Natural killer cell (primary cell): ENCODE measurements around the gene MRPL52. TPM values are rescaled to one million over a fixed set of nuclear protein-coding genes. Genes with fewer than 3 reads are reported as not detected.
"Not testable (repeated sequence)": the region's sequence is repeated elsewhere in the genome, so short reads cannot be mapped to it uniquely, and the experiment has no call there.

ENCODE experiments used
- ATAC-seq, 3 donors: fragments of 150-1000 bp in 2 of 3; fragments of 200-7000 bp in 1 of 3; cut with Tn5 transposase; 1 replicate in 1 of 3; 2 replicates in 2 of 3; pipeline ENCODE4 v1.10.0; 2021; ENCODE audit warnings: mild to moderate bottlenecking in 2 of 3, moderate library complexity in 2 of 3
- DNase-seq, 2 donors: peaks; one replicate each; pipeline versions ENCODE4 v3.0.0 to v3.0.0-alpha.2; 2013 to 2021; ENCODE audit warnings: mixed read lengths in 1 of 2
- H3K27ac ChIP-seq: one replicate; pipeline ENCODE4 v1.5.1; 2013; ENCODE audit warnings: mild to moderate bottlenecking, low read length
- H3K27me3 ChIP-seq: one replicate; pipeline ENCODE4 v1.6.1; 2013; ENCODE audit warnings: low read length; ENCODE audit not compliant: control insufficient read depth, insufficient read depth
- H3K36me3 ChIP-seq: one replicate; pipeline ENCODE4 v1.6.1; 2013; ENCODE audit warnings: low read length; ENCODE audit not compliant: control insufficient read depth, insufficient read depth
- H3K4me1 ChIP-seq: one replicate; pipeline ENCODE4 v1.6.1; 2013; ENCODE audit warnings: low read length; ENCODE audit not compliant: control insufficient read depth, insufficient read depth
- H3K4me3 ChIP-seq: one replicate; pipeline ENCODE4 v1.5.1; 2013; ENCODE audit warnings: low read length
- H3K9me3 ChIP-seq: one replicate; pipeline ENCODE4 v1.6.1; 2013; ENCODE audit warnings: low read length; ENCODE audit not compliant: control insufficient read depth, insufficient read depth
- H3K27ac Mint-ChIP-seq, 2 donors: one replicate each; pipeline ENCODE4 v1.8.0; 2022; ENCODE audit warnings: mild to moderate bottlenecking in 2 of 2, mixed read lengths in 2 of 2, moderate library complexity in 1 of 2
- H3K27me3 Mint-ChIP-seq, 2 donors: one replicate each; pipeline ENCODE4 v1.8.0; 2022; ENCODE audit warnings: low read depth in 2 of 2, mixed read lengths in 2 of 2
- H3K36me3 Mint-ChIP-seq: one replicate; pipeline ENCODE4 v1.8.0; 2022; ENCODE audit warnings: mixed read lengths
- H3K4me1 Mint-ChIP-seq, 2 donors: one replicate each; pipeline ENCODE4 v1.8.0; 2022; ENCODE audit warnings: mixed read lengths in 2 of 2
- H3K4me3 Mint-ChIP-seq: one replicate; pipeline ENCODE4 v1.8.0; 2022; ENCODE audit warnings: mild to moderate bottlenecking, moderate library complexity, mixed read lengths
- H3K9me3 Mint-ChIP-seq, 2 donors: one replicate each; pipeline ENCODE4 v1.8.0; 2022; ENCODE audit warnings: mixed read lengths in 2 of 2
- WGBS: methylation state at CpG from one replicate; pipeline ENCODE4 v1.1.7; 2013; ENCODE audit warnings: missing lambda C conversion rate; ENCODE audit not compliant: insufficient coverage; 5-methylcytosine and 5-hydroxymethylcytosine counted together
- intact Hi-C: fragments of 100-400 bp; cut with micrococcal nuclease; formaldehyde crosslinking; loops from one replicate; pipeline ENCODE4 v1.14.2; 2022
- total RNA-seq, 4 donors: library from RNA; stranded (reverse); fragments of 120-200 nt in 1 of 4; gene quantifications; one replicate each; pipeline versions ENCODE4 v1.2.3 to v1.2.4, GENCODE V29; 2013 to 2022
- TF ChIP-seq, protein P1 (sequence below): fragments of 200-600 bp; IDR thresholded peaks from one replicate; pipeline ENCODE4 v1.8.0; 2022; ENCODE audit warnings: antibody characterized with exemption

The MRPL52 gene
- total RNA-seq, 3 donors from 2014 or later (not counting 1 experiment from before 2014, with no cell fraction given) = 40.5 to 42.0 (median 41.6) TPM

DNA sequence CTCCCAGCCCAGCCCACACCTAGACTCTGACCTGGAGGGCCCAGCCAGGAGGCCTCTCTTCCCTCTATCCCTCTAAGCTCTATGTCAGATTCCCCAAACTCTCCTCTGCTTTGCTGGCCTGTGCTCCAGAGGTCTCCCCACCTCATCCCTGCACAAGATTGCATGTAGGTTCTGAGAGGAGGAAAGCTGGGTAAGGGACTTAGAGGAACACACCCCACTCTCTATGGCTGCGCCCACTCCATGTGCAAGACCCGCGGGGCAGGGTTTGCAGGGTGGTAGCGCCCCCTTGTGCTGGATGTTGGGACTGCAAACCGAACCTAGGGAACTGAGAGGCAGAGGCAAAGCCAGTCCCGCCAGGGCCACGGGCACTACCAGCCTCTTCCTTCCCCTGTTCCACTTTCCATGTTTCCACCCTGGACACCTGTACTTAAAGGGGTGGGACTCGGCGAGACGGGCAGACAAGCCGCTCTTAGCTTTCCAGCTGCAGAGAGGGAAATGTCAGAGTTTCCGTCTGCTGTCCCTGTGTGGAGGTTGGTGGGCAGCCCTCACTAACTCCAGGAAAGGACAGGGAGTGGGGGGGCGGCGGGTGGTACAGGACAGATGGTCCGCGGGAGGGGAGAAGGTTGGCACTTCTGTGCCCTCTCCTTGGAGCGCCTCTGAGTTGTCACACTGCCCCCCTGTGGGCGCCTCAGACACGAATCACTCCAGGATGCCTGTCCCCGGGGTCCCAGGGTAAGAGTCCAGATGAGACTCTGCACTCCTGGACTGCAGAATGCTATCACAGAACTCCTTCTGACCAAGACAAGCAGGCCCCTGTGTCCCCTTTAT, 23.5 kb downstream of the MRPL52 start:
- peak overlapping the region; percentile 45 for H3K4me3 ChIP-seq
- intact Hi-C loops = loop anchor here (1.0 to 10.0 kb wide), 6 partner anchors 30 to 538 kb away; no protein-coding TSS in a partner anchor
- no peaks in the 10 kb centered on the region for H3K36me3 ChIP-seq
- H3K27me3 ChIP-seq = peaks cover 29% of the 10 kb centered on the region
- TF ChIP-seq, protein P1, sequence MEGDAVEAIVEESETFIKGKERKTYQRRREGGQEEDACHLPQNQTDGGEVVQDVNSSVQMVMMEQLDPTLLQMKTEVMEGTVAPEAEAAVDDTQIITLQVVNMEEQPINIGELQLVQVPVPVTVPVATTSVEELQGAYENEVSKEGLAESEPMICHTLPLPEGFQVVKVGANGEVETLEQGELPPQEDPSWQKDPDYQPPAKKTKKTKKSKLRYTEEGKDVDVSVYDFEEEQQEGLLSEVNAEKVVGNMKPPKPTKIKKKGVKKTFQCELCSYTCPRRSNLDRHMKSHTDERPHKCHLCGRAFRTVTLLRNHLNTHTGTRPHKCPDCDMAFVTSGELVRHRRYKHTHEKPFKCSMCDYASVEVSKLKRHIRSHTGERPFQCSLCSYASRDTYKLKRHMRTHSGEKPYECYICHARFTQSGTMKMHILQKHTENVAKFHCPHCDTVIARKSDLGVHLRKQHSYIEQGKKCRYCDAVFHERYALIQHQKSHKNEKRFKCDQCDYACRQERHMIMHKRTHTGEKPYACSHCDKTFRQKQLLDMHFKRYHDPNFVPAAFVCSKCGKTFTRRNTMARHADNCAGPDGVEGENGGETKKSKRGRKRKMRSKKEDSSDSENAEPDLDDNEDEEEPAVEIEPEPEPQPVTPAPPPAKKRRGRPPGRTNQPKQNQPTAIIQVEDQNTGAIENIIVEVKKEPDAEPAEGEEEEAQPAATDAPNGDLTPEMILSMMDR = peak; percentile 97
- H3K4me3 Mint-ChIP-seq = peak overlapping the region; percentile 75
- no peak overlapping the region for H3K27ac ChIP-seq
- H3K9me3 Mint-ChIP-seq = no peaks in the 10 kb centered on the region
- no peaks in the 10 kb centered on the region for H3K9me3 ChIP-seq
- H3K4me1 Mint-ChIP-seq = peaks cover 4 to 9% of the 10 kb centered on the region in 2 donors
- peaks cover 21% of the 10 kb centered on the region for H3K4me1 ChIP-seq
- 3% methylated on average over 20 of the region's 20 CpGs for WGBS
- ATAC-seq (peak; percentile 93 to 95 (median 94)), DNase-seq (peak; percentile 89 to 90)
- H3K36me3 Mint-ChIP-seq = no peaks in the 10 kb centered on the region
- H3K27me3 Mint-ChIP-seq = peaks cover 24 to 29% of the 10 kb centered on the region in 2 donors
- H3K27ac Mint-ChIP-seq = peak overlapping the region in 1 of 2 donors; percentile 78

DNA sequence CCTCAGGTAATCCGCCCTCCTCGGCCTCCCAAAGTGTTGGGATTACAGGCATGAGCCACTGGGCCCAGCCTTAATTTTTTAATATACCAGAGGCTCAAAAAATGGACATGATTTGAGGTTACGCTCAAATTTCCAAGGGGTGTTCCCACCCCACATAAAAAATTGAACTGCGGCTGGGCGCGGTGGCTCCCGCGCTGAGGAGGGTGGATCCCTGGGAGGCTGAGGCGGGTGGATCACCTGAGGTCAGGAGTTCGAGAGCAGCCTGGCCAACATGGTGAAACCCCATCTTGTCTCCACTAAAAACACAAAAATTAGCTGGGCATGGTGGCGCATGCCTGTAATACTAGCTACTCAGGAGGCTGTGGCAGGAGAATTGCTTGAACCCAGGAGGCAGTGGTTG, 24.6 kb downstream of the MRPL52 start:
- intact Hi-C loops = loop anchor here (10.0 kb wide), 2 partner anchors 379 to 539 kb away; no protein-coding TSS in a partner anchor
- peaks cover 33% of the 10 kb centered on the region for H3K27me3 ChIP-seq
- H3K4me1 Mint-ChIP-seq = peaks cover 11 to 16% of the 10 kb centered on the region in 2 donors
- H3K36me3 Mint-ChIP-seq, H3K27ac ChIP-seq, H3K4me3 Mint-ChIP-seq, H3K27ac Mint-ChIP-seq, ATAC-seq, DNase-seq, H3K9me3 ChIP-seq, H3K36me3 ChIP-seq, H3K4me3 ChIP-seq, H3K9me3 Mint-ChIP-seq: not testable (repeated sequence)
- peaks cover 30% of the 10 kb centered on the region for H3K4me1 ChIP-seq
- 94% methylated on average over 11 of the region's 11 CpGs for WGBS
- peaks cover 15 to 23% of the 10 kb centered on the region in 2 donors for H3K27me3 Mint-ChIP-seq

DNA sequence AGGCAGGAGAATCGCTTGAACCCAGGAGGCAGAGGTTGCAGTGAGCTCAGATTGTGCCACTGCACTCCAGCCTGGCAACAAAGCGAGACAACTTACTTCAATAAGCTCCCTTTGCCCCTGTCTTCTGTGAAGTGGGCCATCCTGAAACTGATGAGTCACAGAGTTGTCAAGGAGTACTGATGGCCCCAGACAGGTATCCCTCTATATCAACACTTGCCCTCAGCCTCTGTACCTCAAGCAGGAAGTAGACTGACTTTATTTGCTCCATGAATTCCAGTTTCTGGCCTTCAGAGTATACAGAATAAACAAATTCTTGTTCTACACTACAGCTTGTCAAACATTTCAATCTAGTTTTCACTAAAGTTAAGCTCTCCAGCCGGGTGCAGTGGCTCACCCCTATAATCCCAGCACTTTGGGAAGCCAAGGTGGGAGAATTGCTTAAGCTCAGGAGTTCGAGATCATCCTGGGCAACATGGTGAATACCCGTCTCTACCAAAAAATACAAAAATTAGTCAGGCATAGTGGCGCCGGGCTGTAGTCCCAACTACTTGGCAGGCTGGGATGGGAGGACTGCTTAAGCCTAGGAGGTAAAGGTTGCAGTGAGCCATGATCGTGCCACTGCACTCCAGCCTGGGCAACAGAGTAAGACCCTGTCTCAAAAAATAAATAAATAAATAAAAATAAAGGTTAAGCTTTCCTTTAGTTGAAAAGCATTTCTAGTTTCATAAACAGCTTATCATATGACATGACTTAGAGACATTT, 25.5 kb downstream of the MRPL52 start:
- peaks cover 38% of the 10 kb centered on the region for H3K27me3 ChIP-seq
- Mint-ChIP-seq H3K36me3 (no peaks in the 10 kb centered on the region), H3K9me3 (no peaks in the 10 kb centered on the region), H3K4me3 (no peak overlapping the region), H3K4me1 (peaks cover 11 to 16% of the 10 kb centered on the region in 2 donors), H3K27ac (no peak overlapping the region), H3K27me3 (peaks cover 13 to 20% of the 10 kb centered on the region in 2 donors)
- no peak overlapping the region for H3K27ac ChIP-seq
- peaks cover 30% of the 10 kb centered on the region for H3K4me1 ChIP-seq
- no peak for DNase-seq
- no peak overlapping the region for H3K4me3 ChIP-seq
- H3K36me3 ChIP-seq = no peaks in the 10 kb centered on the region
- no peaks in the 10 kb centered on the region for H3K9me3 ChIP-seq
- 89% methylated on average over 7 of the region's 8 CpGs for WGBS
- intact Hi-C loops = loop anchor here (10.0 kb wide), 2 partner anchors 380 to 540 kb away; no protein-coding TSS in a partner anchor
- TF ChIP-seq, protein P1 = no peak
- ATAC-seq = no peak

DNA sequence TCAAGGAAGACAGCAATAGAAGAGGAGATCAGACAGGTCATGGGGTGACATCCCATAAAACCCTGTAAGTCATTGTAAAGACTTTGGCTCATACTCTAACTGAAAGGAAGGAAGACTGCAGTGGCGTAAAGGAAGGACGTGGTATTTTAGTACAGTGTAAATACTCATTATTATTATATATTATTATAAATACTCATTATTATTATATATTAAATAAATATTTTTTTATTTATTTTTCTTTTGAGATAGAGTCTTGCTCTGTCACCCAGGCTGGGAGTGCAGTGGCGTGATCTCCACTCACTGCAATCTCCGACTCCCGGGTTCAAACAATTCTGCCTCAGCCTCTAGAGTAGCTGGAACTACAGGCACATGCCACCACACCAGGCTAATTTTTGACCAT, 26.7 kb downstream of the MRPL52 start:
- no peak overlapping the region for H3K27ac ChIP-seq
- H3K36me3 Mint-ChIP-seq = no peaks in the 10 kb centered on the region
- peaks cover 25% of the 10 kb centered on the region for H3K4me1 ChIP-seq
- H3K9me3 ChIP-seq = no peaks in the 10 kb centered on the region
- H3K36me3 ChIP-seq = no peaks in the 10 kb centered on the region
- intact Hi-C loops = loop anchor here (10.0 kb wide), 2 partner anchors 382 to 542 kb away; no protein-coding TSS in a partner anchor
- ATAC-seq (no peak), DNase-seq (no peak)
- H3K27me3 ChIP-seq = peaks cover 43% of the 10 kb centered on the region
- H3K4me3 Mint-ChIP-seq = no peak overlapping the region
- TF ChIP-seq, protein P1 = no peak
- H3K27me3 Mint-ChIP-seq = peaks cover 17 to 26% of the 10 kb centered on the region in 2 donors
- no peak overlapping the region for H3K27ac Mint-ChIP-seq
- H3K4me1 Mint-ChIP-seq = peaks cover 11 to 16% of the 10 kb centered on the region in 2 donors
- H3K9me3 Mint-ChIP-seq = no peaks in the 10 kb centered on the region
- 95% methylated on average over 3 of the region's 5 CpGs for WGBS
- no peak overlapping the region for H3K4me3 ChIP-seq

DNA sequence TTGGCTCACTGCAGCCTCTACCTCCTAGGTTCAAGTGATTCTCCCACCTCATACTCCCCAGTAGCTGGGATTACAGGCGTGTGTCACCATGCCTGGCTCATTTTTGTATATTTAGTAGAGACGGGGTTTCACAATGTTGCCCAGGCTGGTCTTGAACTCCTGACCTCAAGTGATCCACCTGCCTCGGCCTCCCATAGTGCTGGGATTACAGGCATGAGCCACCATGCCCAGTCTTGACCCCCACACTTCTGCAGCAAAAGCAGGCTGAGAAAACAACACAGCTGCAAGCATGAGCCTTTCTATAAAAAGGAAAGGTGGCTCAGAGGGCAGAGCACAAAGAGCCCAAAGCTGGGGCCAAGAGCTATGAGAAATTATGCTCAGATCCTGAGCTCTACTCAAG, 30.7 kb downstream of the MRPL52 start:
- H3K4me3 Mint-ChIP-seq, H3K36me3 ChIP-seq, H3K9me3 Mint-ChIP-seq, intact Hi-C loops, ATAC-seq, H3K4me3 ChIP-seq, H3K36me3 Mint-ChIP-seq, H3K9me3 ChIP-seq, H3K27ac Mint-ChIP-seq, DNase-seq, H3K27ac ChIP-seq: not testable (repeated sequence)
- Histone ChIP-seq H3K27me3 (peaks cover 38% of the 10 kb centered on the region), H3K4me1 (peaks cover 11% of the 10 kb centered on the region)
- peaks cover 32 to 39% of the 10 kb centered on the region in 2 donors for H3K27me3 Mint-ChIP-seq
- 76% methylated on average over 3 of the region's 3 CpGs for WGBS
- peaks cover 8 to 11% of the 10 kb centered on the region in 2 donors for H3K4me1 Mint-ChIP-seq
